AG08395 (cell line): ENCODE measurements around the gene RHO.
"Not testable (repeated sequence)": the region's sequence is repeated elsewhere in the genome, so short reads cannot be mapped to it uniquely, and the experiment has no call there.

Experiments
- DNase-seq: peaks from one replicate; pipeline ENCODE4 v3.0.0; 2012; ENCODE audit warnings: mixed read lengths, low spot score

RHO gene

DNA sequence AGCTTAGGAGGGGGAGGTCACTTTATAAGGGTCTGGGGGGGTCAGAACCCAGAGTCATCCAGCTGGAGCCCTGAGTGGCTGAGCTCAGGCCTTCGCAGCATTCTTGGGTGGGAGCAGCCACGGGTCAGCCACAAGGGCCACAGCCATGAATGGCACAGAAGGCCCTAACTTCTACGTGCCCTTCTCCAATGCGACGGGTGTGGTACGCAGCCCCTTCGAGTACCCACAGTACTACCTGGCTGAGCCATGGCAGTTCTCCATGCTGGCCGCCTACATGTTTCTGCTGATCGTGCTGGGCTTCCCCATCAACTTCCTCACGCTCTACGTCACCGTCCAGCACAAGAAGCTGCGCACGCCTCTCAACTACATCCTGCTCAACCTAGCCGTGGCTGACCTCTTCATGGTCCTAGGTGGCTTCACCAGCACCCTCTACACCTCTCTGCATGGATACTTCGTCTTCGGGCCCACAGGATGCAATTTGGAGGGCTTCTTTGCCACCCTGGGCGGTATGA lies at the start of gene RHO:
Gene RHO, plus strand, starts transcription at position 51 of the 512 bp plus-strand sequence. Its CDS starts 95 bp downstream, at position 146.
- DNase-seq, result no peak

DNA sequence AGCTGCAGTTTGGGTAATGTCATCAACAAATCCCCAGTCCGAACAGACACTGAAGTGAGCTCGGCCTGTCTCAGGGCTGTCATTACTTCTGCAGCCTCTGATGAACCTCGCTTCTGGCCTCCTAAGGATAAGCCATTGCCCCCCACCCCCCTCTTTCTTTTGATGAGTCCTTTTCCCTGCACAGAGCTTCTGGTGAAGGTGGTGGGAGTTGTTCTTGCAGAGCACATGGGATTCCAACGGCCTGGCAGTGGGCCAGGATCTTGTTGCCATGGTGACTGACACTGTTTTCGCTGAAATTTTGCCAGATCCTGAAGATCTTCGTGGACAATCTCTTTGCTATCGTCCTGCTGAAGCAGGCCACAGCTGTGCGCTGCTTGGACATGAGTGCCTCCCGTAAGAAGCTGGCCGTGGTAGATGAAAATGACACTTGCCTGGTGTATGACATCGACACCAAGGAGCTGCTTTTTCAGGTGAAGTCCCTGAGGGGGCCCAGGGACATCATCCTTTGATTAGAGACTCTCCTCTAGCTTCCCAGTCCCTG lies 47.1 kb upstream of the RHO start:
- DNase-seq, result not testable (repeated sequence)

DNA sequence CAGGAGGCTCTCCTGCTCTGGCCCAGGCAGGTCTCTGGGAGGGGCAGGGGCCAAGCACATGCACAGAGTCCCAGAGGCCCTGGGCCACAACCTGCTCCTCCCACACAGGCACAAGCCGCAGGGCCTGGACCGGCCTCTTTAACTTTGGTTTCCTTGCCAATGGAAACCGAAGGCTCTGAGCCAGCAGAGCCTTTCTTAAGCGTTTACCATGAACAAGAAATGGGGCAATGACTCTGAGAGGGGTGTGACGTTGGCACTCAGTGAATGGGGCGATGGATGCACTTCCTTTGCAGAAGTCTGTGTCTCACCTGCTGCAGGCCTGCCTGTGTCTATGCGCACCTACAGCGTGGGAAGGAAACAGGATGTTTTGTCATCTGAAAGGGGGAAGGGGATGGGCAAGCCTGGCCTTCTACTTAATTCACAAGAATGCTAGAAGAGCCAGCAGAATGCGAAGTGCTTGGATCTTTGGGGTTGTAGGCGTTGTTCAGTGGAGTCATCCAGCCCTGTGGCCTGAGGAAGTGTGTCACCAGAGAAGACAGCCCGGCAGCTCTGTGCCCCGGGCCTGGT lies 46.6 kb upstream of the RHO start:
- DNase-seq, result peak; percentile 41

DNA sequence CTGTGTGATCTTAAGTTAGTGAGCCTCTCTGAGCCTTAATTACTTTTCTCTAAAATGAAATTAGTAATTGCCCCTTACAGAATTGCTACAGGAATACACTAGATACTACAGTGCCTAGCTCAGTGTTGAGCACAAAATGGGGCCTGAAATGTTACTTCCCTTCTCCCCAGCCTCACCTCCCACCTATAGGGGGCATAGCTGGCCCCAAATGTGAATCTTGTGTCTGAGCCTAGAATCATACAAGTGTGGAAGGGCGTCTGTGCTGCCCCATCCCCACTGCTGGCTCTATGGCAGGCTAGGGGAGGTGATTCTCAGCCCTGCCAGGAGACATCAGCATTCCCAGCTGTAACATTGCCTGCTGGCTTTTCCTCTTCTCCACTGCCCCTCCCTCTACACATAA lies 45.7 kb upstream of the RHO start:
- DNase-seq, result no peak

DNA sequence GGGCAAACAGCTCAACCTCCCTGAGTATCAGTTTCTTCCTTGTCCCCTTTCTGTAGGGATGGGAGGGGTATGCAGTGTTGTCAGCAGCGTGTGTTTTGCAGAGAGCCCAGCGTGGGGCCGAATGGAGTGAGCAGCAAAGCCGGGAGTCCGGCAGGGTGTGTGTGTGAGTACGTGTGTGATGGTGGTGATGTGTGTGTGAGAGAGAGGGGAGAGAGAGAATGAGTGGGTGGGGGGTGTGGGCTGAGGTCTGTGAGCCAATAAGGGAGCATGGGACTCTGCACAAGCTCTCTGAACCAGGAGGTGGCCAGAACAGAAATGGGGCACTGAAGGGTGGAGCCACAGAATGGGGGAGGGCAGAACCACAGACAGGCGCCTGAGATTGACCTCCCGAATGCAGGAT lies 44.6 kb upstream of the RHO start:
- DNase-seq, result no peak

DNA sequence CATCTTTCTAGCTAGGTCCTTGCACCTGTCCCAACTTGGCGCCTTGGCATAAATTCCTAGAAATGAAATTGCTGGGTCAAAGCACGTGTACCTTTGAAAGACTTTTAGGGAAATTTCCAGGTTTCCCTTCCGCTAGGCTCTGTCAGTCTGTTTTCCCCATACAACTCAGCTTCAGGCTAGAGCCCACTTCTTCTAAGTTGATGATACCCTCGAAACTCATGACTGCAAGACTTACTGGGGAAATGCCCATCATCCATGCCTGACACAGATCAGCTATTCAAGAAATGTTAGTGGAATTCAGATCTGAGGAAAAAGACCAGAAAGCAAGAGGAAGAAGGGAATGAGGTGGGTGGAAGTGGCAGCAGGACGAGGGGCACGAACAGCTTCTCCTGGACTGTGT lies 43.3 kb upstream of the RHO start:
- not testable (repeated sequence) for DNase-seq

DNA sequence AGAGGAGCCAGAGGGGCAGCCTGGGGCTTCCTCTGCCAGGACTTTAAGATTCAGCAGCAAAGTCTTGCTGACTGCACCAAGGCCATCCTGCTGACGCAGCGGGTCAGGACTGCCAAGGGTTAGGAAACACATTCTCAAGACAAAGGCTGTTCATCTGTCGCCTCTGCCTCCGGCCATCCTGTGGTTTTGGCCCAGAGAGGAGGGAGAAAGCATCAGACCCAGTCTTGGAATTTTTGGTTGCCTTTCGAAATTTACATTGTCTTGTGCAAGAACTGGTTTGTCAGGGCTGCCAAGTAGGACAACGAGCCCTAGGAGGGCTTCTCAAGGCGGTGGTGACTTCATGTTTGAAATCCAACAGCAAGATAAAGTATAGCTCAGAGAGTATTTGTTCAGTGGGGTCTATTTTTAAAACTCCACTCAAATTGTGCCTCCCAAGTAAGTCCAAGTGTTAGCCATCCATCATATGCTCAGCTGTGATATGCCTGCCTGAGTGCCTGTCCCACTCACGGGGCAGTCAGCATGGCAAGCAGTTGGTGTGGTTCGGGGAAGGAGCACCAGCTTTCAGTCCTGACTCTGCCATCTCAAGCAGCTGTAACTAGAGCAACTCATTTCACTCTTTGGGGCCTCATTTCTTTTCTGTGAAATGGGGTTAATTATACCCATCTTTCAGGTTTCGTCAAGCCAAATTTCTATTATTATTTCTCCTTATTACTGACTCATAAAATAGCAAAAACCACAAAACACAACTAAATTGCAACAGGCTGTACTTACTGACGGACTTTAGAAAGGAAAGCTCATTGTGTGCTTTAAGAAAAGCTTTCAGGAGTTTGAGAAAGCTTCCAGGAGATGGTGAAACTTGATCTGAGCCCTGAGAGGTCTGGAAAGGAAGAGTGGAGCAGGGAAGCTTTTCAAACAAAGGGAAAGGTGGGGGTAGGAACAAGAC lies 42.4 kb upstream of the RHO start:
- DNase-seq, result peak; percentile 97

DNA sequence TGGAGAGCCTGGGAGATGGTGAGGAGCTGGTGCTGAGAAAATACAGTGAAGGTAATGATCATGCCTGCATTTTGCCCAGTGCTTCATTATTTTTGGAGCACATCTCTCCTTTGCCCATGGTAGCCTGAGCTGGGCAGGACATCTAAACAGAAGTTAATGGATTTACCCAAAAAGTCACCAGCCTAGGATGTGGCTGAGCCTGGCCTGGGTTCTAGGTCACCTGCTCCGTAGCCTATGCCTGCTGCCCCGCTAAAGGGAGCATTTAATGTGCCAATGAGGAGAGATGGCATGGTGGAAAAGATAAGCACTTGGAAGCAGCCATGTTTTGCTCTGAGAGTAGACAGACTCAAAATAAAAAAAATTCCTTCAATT lies 41.8 kb upstream of the RHO start:
- DNase-seq, result no peak

DNA sequence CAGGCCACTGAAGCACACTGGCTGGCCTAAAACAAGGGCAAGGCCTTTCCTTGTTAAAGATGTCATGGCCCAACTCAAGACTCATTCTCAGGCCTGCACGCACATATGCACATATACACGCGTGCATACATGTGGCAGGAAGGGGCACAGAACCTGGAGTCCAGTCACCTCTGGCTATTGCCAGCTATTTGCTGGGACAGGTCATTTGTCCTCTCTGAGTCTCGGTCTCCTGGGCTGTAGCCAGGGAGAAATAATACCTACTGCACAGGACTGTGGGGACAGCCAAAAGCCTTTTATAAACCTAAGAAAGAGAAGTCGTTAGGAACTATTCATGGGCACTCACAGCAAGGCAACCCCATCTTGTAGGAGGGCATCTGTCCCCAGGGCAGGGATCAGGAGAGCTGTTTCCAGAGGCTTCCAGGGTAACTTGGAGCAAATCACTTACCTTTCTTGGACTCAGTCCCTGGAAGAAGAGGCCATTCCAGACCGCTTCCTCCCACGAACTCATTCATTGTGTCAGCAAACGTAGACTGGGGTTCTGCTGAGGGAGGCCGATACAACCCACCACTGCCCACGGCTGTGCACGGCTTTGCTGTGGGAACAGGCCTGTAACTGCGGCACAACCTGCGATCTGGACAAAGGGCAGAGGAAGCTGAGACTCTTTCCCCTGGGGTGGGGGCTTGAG lies 41.1 kb upstream of the RHO start:
- DNase-seq, result no peak

DNA sequence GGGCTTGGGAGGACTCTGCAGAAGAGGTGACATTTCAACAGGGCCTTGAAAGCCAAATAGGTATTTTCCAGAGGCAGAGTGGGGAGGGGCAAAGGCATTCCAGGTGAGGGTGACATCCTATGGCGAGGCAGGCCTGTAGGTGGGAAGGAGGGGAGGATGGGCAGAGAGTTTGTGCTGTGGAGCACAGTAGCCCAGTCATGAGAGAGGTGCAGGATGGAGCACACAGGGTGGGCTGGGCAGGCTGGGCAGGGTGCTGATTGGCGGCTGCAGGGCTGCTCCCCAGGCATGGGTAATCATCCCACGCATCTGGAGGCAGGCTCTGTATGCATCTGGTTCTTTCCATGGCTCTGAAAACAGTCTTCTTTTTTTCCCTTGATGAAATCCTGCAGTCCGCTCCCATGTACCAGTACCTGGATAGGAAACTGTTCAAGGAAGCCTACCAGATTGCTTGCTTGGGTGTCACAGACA lies 40.5 kb upstream of the RHO start:
- DNase-seq, result not testable (repeated sequence)

DNA sequence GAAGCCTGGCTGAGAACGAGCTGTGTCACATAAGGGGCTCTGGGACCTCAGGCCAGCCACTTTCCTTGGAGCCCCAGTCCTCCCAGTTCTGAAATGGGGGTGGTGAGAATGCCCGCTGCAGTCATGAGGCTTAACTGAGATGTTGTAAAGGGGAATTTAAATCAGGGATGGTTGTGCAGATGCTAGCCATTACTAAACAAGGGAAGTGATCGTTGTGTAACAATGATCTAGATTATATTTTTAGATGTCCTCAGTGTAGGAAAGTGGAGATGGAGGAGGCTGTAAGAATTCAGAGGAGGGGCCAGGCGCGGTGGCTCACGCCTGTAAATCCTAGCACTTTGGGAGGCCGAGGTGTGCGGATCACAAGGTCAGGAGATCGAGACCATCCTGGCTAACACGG lies 39.2 kb upstream of the RHO start:
- not testable (repeated sequence) for DNase-seq

DNA sequence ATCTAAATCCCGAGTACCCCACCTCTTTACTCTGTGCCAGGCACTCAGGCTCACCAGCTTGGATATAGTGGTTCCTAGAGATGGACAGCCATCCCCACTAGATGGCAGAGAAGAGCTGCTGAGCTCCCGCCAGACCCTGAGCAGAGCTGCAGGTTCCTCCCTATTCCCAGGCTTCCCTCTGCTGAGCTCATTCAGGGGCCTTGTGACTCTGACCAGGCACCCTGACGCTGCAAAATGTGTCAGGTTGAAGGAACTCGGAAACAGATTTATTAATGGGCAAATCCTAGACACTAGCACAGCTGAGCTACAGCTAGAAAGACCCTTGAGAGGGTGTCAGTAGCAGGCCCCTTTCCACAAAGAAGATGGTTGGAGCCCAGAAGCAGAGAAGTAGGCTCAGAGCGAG lies 38.2 kb upstream of the RHO start:
- peak; percentile 92 for DNase-seq

DNA sequence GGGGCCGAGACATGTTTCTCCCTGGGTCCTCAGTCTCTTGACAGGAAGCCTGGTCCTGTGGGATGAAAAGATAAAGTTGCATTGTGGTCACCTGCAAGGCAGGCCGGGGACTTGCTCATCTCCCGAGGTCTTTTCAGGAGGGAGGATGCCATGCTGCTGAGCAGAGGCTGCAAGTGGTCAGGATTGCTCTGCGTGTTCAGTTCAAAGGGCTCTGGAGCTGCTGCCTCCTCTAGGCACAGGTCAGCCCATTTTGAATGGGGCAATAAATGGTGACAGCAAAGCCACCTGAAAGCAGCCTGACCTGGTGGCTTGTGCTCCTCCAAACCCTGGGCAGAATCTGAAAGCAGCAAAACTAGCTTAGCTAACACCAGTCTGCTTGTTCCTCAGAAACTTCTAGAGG lies 37.4 kb upstream of the RHO start:
- not testable (repeated sequence) for DNase-seq

DNA sequence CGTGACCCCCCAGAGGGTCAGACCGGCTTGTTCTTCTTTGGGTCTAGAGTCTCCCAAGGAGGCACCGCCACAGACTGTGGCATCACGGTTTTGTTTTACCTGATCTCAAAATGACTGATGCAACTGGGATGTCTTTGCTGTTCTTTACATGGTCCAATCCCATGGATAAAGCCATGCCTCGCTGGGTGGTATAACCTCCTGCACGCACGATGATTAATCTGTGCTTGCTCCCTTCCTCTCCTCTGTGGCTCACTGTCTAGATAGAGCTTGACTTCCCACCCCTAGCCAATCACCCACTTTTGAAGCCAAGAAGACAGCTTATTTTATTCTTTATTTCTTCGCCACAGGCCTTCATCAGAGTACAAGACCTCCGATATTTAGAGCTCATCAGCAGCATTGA lies 36.6 kb upstream of the RHO start:
- no peak for DNase-seq

DNA sequence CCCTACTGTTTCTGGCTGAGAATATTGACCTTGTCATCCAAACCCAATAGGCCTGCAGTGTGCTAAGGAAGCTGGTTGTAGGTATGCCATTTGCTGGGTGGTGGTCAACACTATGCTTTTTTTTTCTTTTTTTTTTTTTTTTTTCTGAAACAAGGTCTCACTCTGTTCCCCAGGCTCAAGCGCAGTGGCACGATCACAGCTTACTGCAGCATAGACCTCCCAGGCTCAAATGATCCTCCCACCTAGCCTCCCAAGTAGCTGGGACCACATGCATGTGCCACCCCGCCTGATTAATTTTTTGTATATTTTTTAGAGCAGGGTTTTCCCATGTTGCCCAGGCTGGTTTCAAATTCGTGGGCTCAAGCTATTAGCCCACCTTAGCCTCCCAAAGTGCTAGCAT lies 35.7 kb upstream of the RHO start:
- no peak for DNase-seq

DNA sequence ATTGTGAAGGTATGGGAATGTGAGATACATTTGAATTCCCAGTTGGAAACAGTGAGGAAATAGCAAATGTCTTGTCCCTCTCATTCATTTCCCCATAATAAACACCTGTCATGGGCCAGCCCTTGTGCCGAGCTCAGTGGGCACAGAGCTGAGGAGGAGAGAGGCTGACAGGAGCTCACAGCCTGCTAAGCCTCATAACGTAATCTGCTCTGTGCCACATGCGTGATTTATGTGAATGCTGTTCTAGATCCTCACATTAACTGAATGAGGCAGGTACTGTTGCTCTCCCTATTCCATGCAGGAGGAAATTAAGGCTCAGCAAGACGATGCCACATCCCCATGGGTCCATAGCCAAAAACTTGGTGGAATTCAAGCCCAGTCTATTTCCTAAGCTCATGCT lies 35.2 kb upstream of the RHO start:
- DNase-seq, result no peak

DNA sequence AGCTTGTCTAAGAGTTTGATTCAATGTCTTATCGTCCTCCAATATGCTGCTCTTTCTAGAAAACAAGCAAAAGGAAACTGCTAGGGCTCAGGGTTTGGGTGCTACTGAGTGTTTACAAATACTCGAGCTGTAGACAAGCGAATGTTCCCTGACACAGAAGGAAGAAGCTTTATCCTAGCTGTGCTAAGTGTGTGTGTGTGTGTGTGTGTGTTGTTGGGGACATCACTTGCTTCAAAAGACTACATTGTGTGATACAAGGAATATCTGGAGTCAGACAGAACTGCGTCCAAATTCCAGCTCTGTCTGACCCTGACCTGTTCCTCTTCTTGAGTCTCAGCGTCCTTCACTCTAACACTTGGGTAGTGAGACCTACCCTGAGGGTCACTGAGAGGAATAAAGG lies 33.9 kb upstream of the RHO start:
- not testable (repeated sequence) for DNase-seq

DNA sequence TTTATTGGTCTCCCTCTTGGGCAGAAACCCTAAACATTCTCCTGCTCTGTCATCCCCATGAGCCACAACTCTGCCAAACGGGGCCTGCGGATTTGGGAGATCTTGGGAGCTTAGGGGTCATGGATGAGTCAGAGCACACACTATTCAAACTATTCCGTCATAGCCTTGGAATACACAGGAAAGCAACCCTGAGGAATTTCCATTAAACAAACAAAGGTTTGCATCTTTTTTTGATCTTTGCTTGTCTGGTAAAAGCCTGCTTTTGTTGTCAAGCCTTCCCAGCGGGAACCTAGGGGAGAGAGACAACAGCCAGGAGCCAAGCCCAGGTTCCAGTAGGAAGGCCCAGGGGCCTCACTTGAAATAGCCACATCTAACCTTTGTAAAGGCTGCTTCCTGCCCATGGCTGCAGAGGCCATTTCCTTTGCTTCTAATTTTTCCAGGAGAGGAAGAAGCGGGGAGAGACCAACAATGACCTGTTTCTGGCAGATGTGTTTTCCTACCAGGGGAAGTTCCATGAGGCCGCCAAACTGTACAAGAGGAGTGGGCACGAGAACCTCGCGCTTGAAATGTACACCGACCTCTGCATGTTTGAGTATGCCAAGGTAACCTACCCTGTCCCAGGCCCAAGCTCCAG lies 33.3 kb upstream of the RHO start:
- not testable (repeated sequence) for DNase-seq

DNA sequence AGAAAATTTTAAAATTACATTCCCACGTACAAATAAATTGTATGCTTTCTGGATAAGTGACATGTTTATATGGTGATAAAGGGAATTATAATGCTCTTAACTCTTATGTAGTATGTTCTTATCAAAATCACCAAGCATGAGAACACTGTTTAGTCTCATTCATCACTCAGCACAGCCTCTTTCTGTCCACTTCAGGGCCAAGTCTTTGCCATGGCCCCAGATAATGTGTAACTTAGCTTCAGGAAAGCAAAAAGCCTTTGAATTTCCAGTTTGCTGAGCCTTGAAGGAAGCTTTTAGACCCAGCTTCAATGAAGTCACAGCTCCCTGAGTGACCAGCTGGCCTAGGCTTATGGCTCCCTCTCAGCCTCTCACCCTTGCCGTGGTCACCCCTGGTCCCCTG lies 30.6 kb upstream of the RHO start:
- DNase-seq, result not testable (repeated sequence)

DNA sequence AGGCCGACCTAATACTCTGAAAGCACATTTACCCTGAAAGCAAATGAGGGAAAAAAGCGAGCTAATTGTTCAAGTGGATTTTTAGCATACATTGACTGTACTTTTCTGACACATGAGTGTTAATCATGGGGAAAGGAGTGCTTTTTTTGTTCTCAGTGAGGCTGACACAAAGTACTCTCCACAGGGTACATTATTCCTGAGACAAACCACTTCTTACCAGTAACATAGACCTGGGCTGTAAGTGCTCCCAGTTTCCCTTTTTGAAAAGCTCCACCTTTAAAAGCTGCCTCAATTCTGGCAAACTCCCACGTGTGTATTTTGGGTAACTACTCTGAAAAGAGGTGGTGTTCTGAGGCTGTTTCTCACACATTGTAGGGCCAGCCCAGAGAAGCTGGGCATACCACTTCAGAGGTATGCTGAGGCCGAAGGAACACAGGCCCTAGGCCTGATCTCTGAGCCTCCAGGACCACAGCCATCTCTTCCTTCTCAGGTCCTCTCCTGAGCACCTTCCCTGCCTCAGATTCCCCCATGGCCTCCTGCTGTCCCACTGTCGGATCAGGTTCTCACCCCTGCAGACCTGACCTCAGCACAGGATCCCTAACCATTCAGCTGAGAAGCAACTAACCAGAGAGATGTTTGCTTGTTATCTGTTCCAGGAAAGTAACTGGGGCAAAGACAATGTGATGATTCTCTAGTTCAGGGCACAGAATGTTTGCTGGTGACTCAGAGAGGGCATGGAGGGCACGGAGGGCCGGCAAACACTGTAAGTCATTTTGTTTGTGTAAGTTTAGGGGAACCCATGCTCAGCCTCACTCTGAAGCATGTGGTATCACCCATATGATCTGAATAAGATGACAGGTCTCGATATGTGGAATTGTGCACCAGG lies 29.6 kb upstream of the RHO start:
- DNase-seq, result not testable (repeated sequence)
